HG03571 (cell line): ENCODE measurements around the gene TRIP6.
A peak's percentile ranks its signal among the peaks of the same experiment; 100 is the strongest.
"Not testable (repeated sequence)": the region's sequence is repeated elsewhere in the genome, so short reads cannot be mapped to it uniquely, and the experiment has no call there.

Source experiments
- ATAC-seq: cut with Tn5 transposase; IDR thresholded peaks from one replicate; pipeline ENCODE4 v1.9.1; 2021; ENCODE audit not compliant: unreplicated experiment

Gene TRIP6

DNA sequence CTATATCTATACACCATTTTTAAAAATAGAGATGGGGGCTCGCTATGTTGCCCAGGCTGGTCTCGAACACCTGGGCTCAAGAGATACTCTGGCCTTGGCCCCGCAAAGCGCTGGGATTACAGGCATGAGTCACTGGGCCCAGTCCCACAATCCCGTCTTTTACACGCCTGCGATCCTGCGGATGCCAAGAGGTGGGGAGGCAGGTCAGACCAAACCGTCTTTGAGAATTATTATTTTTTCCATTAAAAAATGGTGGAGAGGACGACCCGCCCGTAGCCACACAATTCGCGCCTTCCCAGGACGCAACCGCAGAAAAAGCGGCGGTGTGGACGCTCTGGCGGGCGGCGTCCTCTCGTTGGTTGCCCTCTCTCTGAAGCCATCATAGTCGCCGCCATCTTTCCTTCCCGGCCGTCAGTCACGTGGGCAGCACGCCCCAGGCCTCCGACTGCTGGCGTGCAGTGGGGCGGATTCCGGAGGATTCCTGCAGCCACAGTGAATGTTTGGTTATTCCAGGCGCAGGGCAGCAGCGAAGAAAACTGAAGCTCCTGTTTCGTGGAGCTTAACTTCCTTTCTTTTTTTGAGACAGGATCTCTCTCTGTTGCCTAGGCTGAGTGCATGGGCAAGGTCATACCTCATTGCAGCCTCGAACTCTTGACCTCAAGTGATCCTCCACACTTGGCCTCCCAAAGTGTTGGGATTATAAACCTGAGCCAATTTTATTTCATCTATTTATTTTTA, 29.9 kb upstream of the TRIP6 start:
- ATAC-seq: peak; percentile 79

DNA sequence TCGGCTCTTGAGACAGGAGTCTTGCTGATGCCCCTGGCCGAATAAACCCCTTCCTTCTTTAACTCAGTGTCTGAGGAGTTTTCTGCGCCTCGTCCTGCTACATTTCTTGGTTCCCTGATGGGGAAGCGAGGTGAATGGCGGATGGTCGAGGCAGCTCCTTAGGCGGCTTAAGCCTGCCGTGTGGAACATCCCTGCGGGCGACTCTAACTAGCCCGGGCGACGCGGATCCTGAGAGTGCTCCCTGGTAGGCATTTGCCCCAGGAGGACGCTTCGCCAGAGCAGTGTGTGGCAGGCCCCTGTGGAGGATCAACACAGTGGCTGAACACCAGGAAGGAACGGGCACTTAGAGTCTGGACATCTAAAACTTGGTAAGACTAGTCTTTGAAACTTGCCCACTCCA, 27.8 kb upstream of the TRIP6 start:
- ATAC-seq: no peak

DNA sequence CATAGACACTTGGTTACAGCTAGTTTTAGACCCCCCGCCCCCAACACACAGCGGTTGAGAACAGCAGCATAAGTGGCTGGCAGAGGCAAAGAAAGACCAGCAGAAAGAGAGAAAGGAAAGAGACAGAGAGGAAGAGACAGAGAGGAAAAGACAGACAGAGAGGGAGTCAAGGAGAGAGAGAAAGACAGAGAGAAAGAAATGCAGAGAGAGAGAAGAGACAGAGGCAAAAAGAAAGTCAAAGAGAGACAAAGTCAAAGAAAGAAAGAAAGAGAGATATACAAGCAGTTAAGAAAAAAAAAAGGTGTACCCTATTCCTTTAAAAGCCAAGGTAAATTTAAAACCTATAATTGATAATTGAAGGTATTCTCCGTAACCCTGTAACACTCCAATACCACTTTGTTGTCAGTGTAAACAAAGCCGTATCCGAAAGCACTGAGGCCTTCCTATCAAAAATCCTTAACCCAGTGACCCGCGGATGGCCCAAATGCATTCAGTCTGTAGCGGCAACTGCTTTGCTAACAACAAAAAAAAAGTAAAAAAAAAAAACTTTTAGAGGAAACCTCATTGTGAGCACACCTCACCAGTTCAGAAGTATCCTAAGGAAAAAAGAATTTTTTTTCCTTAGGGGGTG, 26.6 kb upstream of the TRIP6 start:
- no peak for ATAC-seq

DNA sequence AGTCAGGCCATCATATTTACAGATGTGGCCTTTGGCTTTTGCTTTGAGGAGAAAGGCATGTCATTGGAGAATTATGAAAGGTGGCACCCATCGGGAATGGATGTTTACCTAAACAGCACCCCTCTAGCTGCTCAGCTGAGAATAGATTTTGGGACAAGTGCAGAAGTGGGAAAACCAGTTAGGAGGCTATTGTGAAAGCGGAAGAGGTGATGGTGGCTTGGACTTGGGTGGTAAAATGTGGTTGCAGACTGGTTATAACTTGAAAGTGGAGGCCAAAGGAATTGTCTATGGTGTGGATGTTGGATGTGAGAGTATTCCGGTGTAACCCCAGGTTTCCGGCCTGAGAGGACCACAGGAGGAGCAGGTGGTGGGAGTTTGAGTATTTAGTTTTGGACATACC, 19.8 kb upstream of the TRIP6 start:
- no peak for ATAC-seq

DNA sequence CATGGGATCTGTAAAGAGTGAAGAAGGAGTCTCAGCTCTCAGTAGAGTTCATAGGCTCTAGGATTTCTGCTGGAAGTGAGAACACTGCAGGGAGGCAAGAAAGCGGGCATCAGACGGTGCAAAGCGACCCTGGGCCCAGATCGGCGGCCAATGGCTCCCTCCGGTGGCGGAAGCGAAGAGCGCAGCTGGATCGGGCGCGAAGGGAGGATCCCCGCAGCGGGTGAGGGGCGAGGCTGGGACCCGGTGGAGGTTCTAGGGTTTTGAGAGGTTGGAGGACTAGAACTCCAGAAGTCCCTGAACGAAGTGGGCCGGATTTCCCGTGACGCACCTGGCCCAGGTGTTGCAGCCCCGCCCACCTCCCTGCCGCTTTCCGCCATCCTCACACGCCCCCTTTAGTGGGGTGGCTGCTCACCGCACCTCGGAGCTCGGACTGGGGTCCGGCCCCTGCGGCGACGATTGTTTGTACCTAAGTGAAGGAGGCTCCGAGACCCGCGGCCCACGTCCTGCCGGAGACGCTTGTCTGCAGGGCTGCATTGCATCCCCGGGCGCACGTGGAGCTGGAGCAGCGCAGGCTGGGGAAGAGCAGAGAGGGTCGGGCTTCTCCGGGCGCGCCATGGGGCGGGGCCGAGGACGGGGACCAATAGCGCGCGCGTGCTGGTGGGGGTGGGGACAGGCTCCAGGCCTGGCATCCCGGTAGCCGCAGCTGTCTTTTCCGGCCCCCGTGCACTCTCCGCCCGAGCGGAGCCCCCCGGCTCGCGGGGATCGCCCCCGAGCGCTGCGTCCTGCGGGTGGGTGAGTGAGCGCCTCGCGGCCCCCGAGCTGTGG, 14.9 kb upstream of the TRIP6 start, which contains the start of gene SLC12A9:
Gene SLC12A9 (plus strand): TSS at position 666 of the 825 bp plus-strand sequence. CDS start 1,485 bp downstream, outside the sequence.
- ATAC-seq: peak; percentile 91

DNA sequence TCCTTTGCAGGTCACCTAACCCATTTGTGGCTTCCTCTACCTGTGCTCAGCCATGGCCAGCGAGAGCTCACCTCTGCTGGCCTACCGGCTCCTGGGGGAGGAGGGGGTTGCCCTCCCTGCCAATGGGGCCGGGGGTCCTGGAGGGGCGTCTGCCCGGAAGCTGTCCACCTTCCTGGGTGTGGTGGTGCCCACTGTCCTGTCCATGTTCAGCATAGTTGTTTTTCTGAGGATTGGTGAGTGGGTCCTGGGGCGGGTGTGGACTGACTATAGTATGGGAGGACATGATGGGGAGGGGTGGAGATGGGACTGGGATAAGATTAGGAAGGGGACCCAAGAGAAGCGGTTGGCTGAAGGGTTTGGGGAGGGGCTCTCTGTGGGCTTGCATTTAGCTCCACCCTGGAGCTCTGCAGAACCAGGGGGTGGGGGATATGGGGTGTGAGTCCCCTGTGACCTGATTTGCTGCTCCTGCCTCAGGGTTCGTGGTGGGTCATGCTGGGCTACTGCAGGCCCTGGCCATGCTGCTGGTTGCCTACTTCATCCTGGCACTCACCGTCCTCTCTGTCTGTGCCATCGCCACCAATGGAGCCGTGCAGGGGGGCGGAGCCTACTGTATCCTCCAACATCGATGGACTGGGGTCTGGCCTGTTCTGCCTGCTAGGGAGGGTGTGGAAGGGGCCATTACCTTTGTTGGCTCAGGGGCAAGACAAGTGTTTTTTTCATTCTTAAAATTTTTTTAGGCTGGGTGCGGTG, 12.9 kb upstream of the TRIP6 start:
- no peak for ATAC-seq

DNA sequence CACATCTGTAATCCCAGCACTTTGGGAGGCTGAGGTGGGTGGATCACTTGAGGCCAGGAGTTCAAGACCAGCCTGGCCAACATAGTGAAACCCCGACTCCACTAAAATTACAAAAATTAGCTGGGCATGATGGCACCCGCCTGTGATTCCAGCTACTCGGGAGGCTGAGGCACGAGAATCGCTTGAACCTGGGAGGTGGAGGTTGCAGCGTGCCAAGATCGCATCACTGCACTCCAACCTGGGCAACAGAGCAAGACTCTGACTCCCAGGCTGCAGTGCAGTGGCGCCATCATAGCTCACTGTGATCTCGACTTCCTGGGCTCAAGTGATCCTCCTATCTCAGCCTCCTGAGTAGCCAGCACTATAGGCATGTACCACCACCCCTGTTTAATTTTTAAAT, 12.3 kb upstream of the TRIP6 start:
- not testable (repeated sequence) for ATAC-seq

DNA sequence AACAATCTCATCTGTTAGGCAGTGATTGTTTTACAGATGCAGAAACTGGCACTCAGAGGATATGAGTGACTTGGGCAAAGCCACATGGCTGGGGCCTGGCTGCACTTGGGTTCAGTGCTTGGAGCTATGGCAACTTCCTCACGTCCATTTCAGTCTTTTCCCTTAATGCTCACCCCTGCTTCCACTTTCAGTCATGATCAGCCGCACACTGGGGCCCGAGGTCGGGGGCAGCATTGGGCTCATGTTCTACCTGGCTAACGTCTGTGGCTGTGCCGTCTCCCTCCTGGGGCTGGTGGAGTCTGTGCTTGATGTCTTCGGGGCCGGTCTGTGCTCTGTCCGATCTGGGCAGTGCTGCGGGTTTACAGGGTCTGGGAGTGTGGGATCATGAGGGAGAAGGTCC, 11.7 kb upstream of the TRIP6 start:
- no peak for ATAC-seq

- ATAC-seq: no peak
Measured at GRCh38 chr7:100856871-100857282, 10.3 kb upstream of the TRIP6 start.

GRCh38 chr7:100859856-100860255, 7.3 kb upstream of the TRIP6 start:
- ATAC-seq: no peak

DNA sequence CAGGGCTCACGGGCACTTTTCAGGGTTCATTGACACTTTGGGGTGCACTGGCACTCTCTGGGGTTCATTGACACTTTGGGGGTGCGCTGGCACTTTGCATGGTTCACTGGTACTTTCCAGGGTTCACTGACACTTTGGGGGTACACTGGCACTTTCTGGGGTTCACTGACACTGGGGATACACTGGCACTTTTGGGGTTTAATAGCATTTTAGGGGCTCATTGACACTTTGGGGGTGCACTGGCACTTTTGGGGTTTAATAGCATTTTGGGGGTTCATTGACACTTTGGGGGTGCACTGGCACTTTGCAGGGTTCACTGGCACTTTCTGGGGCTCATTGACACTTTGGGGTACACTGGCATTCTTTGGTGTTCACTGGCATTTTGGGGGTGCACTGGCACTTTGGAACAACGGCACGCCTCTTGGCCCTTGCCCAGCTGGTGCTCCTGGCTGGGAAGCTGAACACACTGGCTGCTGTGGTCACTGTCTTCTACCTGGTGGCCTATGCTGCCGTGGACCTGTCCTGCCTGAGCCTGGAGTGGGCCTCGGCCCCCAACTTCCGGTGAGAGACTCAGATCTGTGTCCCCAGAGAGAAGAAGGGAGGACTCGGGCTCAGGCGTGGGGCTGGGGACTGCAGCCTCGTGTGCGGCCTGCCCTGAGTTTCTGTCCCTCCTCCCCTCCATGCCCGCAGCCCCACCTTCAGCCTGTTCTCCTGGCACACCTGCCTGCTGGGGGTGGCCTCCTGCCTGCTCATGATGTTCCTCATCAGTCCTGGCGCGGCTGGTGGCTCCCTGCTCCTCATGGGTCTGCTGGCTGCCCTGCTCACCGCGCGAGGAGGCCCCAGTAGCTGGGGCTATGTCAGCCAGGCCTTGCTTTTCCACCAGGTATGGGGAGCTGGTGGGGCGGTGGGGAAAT, 6.2 kb upstream of the TRIP6 start:
- no peak for ATAC-seq

DNA sequence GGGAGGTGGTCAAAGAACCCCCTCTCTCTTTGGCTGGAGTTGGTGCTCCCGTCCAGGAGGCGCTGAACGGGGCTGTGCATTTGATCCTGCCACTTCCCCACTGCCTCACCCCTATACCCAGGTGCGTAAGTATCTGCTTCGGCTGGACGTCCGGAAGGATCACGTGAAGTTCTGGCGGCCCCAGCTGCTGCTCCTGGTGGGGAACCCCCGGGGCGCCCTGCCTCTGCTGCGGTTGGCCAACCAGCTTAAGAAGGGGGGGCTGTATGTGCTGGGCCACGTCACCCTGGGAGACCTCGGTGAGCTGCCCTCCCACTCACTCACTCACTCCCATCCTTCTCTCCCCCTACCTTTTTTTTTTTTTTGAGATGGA, 5.6 kb upstream of the TRIP6 start:
- ATAC-seq: no peak

- ATAC-seq: no peak
Measured at GRCh38 chr7:100863406-100863950, 3.7 kb upstream of the TRIP6 start.

DNA sequence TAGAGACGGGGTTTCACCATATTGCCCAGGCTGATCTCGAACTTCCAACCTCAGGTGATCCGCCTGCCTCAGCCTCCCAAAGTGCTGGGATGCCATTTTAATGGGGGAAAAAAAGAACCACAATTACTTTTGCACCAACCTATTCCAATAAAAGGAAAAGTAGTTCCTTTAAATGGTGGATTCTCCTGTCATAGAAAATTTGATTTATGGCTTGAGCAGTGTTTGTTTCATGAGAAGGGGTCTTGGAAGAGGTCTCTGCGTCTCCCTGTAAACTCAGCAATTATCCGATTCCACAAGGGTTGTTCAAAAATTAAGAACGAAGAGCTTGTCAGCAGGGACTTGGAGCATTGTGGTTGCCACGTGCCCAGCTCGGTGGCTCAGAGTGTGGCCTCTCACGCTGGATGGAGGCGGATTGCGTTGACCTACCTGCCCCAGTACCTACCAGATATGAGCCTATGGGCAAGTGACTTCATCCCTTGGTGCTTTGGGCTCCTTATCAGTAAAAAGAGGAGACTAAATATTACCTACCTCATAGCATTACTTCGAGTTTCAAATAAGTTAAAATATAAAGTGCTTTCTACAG, 2.8 kb upstream of the TRIP6 start:
- ATAC-seq: no peak

- ATAC-seq: no peak
Measured at GRCh38 chr7:100865372-100865911, 1.7 kb upstream of the TRIP6 start.

DNA sequence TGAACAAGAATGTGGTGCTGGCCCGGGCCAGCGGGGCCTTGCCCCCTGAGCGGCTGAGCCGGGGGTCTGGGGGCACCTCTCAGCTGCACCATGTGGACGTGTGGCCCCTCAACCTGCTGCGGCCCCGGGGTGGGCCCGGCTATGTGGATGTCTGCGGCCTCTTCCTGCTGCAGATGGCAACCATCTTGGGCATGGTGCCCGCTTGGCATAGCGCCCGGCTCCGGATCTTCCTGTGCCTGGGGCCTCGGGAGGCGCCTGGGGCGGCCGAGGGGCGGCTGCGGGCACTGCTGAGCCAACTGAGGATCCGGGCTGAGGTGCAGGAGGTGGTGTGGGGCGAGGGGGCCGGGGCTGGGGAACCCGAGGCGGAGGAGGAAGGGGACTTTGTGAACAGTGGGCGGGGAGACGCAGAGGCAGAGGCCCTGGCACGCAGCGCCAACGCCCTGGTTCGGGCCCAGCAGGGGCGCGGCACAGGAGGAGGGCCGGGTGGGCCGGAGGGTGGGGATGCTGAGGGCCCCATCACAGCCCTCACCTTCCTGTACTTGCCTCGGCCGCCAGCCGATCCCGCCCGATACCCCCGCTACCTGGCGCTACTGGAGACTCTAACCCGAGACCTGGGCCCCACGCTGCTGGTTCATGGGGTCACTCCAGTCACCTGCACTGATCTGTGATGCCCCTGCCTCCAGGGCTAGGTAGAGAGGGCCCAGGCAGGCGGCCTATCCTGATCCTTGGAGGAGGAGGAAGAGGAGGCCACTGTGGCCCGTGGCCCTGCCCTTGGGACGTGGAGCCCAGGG, 1.1 kb upstream of the TRIP6 start:
- no peak for ATAC-seq

DNA sequence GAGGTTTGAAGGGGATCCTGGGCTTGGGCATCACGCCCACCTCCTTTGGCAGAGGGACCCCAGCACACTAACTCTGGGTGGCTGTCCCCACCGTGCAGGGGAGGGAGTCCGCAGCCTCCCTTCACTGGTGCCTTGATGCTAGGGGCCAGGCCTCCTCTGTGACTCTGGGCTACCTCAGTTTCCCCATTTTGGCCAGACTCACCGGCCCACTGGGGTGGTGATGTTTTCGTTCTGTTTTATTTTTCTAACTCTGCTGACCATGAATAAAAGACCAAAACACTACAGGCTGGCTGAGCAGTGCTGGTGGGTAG, 503 bp upstream of the TRIP6 start:
- no peak for ATAC-seq

- no peak for ATAC-seq
Measured at GRCh38 chr7:100867776-100868485, 744 bp downstream of the TRIP6 start.
